Stimulated activated CD4-positive, alpha-beta T cell treated with anti-CD3 and anti-CD28 coated beads, Interleukin-12 subunit alpha, Interleukin-12 subunit beta, amount 100 ng/mL, for 4 hours (primary cell): ENCODE data around the gene PLEKHG3.

ENCODE experiments used
- DNase-seq: peaks from one replicate; pipeline ENCODE4 v3.0.0-alpha.2; 2020

Gene PLEKHG3

GRCh38 chr14:64766430-64767151, 62.4 kb downstream of the PLEKHG3 start:
- no peak for DNase-seq

DNA sequence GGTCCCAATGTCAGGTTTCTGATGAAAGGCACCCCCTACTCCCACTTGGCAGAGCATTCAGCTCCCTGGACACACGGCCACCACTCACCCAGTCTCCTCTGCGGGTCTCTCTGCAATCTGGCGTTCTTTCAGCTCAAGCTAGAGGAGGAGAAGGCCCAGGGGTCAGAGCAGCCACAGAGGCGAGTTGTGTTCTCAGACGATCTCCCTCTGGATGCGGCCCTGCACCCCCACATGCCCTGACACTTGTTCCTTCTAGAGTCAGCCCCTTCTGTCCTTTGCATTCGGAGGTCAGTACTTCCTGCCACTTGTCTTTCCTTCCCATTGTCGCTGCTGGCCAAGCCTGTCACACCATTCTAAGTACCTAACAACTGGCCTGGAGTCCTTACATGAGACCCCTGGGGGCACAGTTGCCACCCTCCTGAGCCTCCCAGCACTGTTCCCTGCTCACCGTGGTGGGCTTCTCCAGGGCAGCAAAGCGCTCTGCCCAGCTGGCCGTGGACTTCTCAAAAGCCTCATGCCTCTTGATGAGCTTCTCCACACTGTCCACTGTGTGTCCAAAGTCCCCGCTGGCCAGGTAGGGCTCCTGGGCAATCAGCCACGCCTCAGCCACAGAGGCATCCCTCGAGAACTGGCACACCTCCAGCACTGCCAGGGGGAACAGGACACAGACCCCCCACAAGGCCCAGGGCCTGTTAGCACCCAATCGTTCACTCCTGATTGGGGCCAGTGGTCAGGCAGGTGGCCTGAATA, 63.2 kb downstream of the PLEKHG3 start:
- DNase-seq = no peak

GRCh38 chr14:64768401-64769095, 64.3 kb downstream of the PLEKHG3 start:
- no peak for DNase-seq

GRCh38 chr14:64769096-64770020, 65.1 kb downstream of the PLEKHG3 start:
- no peak for DNase-seq

- DNase-seq = no peak
These were observed 66.5 kb downstream of the PLEKHG3 start for GRCh38 chr14:64770751-64771150.

DNA sequence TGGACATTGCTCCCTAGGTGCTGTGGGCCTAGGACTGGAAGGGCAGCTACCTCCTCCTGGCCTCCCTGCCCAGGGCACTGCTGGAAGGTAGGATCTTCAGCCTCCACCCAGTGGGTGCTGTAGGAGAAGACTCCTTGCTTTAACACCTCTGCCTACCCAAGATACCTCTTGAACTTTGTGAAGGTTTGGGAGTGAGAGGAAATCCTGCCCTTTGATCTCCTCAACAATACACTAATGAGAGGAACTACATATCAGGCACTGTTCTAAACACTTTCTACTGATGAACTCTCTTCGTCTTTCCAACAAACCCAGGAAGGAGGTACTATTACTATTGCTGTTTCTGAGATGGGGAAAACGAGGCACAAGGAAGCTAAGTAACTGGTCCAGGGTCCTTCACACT, 66.9 kb downstream of the PLEKHG3 start:
- DNase-seq = no peak

GRCh38 chr14:64772397-64772950, 68.2 kb downstream of the PLEKHG3 start:
- DNase-seq = no peak

GRCh38 chr14:64773046-64773445, 68.8 kb downstream of the PLEKHG3 start:
- DNase-seq = no peak

DNA sequence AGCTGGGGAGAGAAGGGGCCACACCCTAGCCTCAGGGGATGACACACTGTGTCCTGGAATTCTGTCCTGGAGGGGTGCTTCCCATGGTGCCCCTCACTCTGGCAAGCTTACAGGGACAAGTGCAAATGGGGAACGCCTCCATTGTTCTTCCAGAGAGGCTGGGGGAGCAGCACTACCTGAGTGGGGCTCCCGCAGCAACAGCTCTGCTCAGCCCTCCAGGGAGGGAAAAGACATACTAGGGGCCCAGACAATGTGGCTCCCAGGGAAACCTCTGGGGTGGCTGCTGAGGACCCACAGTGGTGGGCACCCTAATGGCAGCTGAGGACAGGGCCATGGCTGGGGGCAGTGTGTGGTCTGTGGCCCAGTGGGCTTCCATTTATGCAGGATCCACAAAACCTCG, 69.4 kb downstream of the PLEKHG3 start:
- DNase-seq = no peak

- DNase-seq = no peak
These were observed 70.0 kb downstream of the PLEKHG3 start for GRCh38 chr14:64774272-64774671.

- no peak for DNase-seq
These were observed 71.0 kb downstream of the PLEKHG3 start for GRCh38 chr14:64775081-64775777.

DNA sequence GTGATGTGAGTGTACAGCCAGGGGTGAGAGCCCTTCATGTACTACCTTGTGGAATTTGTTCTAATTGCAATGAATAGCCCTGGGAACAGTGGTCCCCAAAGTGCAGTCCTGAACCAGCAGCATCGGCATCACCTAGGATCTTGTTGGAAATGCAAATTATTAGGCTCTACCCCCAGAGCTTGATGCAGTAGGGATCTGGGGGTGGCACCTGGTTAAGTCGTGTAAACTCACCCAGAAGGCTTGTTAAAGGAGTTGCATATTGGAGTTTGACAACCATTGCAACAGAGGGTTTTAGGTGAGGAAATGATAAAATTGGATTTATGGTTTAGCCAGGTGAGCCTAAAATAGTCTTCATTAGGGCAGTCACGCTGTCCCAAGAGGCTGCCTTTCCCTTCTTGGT, 73.2 kb downstream of the PLEKHG3 start:
- no peak for DNase-seq

DNA sequence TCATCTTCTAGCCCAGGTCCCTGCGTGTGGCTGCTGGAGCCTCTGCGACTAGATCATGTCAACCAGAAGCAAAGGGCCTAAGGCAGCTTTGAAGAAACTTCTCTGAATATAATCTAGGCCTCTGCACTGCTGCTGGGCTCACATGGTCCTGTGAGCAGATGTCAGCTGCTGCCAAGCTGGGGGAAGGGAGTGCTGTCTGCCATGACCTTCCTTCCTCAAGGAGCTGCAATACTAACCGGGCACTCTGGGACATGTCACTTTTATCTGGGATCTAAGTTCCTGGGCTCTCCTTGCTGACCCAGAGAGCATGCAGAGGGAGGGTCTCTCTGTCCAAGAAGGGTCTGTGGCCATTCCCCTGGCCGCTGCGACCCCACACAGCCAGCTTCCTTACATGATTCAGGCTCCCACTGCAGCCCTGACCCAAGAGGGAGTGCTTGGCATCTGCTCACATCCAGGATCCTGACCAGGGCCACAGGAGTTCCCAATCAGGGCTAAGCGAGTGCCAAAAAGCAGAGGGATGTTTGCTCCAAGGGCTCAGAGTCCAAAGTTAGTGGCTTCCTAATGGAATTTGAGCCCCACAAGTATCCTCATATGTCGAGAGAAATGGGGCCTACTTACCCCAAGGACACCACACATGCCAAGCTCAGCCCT, 74.0 kb downstream of the PLEKHG3 start:
- DNase-seq = no peak

- no peak for DNase-seq
These were observed 75.2 kb downstream of the PLEKHG3 start for GRCh38 chr14:64779472-64779871.

DNA sequence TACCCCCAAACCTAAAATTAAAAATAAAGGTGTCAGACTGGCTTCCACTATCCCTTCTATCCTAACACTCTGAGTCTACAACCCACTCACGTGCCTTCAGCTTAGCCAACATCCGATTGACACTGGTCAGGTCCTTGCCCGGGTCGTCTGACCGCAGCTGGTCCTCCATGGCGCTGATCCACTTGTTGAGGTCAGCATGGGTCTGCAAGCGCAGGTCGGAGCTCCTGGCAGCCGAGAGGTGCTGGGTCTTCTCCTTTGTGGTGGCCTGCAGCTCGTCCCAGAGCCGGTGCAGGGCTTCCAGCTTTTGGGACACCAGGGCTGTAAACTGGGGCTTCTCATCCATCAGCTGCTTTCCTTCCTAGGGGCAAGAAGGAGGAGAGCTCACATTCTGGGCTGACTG, 78.0 kb downstream of the PLEKHG3 start:
- no peak for DNase-seq

DNA sequence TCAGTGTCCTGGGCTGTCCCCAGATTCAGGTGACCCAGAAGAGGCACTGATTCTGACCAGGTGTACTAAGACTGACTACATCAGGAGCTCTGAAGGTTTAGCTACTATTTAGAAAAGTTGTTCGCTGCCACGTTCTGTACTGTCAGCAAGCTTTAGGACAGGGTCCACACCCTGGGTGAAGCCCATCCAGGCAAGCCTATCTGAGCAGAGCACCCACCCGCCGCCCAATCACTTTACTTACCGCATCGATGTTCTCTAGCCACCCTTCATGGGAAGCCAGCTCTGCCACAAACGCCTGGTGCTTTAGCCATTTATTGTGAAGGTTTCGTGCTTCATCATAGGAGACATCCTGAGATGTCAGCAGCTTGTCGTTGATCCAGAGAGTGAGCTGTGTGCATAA, 79.8 kb downstream of the PLEKHG3 start:
- DNase-seq = no peak

DNA sequence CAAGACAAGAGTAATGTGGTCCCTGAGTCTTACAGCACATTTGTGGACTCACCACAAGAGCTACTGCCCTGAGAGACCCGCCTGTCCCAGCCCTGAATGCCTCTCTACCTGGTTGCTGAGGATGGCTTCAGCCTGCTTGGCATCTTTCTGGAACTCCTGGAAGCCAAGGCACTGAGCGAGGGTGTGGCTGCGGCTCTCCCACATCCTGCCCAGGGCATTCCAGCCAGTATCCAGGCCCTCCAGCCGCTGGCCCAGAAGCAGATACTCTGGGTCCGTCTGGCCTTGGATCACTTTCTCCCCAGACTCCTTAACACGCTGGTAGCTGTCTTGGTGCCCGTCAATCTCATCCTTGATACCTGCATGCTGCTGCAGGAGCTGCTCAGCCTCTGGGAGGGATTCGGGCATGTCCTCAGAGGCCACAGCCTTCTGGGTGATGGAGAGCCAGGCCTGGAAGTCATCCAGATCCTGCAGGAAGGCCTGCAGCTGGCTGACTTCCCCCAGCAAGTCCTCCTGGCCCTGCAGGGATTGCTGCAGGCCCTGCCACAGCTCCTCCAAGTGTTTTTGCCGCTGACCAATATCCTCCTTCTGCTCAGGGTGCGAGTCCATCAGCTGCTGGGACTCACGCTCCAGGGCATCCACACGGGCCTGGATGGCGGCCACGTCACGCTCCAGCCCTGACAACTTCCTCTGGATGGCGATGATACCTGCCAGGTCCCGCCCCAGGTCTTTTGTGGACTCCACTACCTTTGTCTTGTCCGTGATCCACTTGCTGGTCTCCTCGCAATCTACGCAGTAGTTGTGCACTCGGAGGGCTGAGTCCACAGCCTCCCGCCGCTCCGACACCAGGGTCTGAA, 82.3 kb downstream of the PLEKHG3 start:
- no peak for DNase-seq

GRCh38 chr14:64787619-64788018, 83.4 kb downstream of the PLEKHG3 start:
- no peak for DNase-seq

DNA sequence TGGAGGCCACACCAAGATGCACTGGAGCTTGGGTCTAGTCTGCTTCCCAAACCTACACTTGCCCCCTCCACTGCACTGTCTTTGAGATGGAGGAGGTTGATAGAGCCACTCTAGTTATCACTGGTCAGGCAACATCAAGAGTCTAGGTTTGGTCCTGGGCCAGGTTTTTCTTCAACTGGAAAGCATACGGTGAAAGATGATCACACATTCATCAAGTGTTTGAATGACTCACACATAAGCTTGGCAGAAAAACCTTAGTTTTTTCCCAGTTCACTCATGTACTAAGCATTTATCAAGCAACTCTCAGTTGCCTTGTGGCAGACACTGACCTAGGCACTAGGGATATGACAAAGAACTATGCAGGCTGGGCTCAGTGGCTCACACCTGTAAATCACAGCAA, 84.5 kb downstream of the PLEKHG3 start:
- no peak for DNase-seq

GRCh38 chr14:64789696-64790095, 85.5 kb downstream of the PLEKHG3 start:
- DNase-seq = no peak
